8988T (cell line): ENCODE results near the gene PRR33.

Experiments used
- DNase-seq: peaks from one replicate; pipeline ENCODE4 v3.0.0; 2011

PRR33 gene

DNA sequence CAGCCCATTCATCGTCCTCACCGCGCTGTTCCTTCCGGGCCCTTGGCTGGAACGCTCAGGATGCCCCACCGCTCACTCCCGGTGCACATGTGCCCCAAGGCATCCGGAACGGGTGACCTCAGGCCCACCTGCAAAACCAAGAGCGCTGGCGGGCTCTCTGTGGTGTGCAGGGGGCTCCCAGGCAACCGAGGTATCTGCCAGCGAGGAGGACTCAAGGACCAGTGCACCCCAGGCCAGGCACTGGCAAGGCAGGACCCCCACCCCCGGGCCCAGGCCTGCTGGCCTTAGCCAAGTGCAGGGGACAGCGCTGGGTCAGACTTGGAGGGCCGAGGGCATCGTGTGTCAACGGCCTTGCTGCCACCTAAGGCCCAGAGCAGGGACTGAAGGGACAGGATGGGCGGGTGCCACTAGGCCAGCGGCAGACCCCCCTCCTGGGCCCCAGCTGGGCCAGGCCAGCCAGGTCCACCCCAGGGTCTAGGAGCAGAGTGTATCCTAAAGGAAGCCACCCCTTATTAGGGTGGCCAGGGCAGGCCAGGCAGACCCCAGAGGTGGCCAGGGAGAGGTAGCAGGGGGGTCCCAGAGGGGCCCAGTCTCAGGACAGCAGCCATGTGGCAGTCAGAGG, 36.3 kb upstream of the PRR33 start:
- DNase-seq: peak; percentile 31

DNA sequence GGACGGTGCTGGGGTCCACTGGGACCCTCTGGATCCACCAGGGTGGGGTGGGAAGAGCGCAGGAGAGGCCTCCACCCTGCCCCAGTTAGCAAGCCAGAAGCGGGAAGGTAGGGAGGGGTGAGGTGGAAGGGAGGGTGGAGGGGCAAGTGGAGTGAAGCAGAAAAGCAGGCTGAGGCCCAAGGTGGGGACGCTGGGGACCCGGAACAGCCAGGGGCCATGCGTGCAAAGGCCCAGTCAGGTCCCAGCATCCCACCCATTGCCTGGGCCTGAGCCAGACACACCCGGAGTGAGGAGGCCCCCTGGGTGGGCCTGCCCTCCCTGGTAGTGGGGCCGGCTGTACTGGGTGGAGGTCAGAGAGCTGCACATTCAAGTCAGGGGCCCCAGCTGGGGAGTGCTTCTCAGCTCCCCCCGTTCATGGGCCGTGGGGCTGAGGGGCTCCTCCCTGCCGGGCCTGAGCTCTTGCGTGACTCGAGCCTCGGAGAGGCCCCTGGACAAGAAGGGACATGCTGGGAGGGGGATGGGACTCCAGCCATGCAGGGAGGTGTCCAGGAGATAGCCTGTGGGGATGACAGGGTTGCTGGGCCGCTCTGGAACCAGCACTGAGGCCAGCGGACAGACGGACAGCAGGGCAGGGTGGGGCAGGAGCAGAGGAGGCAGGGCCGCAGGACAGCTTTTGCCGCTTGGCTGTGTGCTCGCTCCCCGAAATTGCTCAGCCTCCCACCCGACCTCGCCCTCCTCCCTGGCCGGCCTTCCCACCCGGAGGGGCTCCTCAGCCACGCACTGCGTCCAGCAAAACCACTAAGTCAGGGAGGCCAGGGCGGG, 35.5 kb upstream of the PRR33 start:
- peak; percentile 27 for DNase-seq

DNA sequence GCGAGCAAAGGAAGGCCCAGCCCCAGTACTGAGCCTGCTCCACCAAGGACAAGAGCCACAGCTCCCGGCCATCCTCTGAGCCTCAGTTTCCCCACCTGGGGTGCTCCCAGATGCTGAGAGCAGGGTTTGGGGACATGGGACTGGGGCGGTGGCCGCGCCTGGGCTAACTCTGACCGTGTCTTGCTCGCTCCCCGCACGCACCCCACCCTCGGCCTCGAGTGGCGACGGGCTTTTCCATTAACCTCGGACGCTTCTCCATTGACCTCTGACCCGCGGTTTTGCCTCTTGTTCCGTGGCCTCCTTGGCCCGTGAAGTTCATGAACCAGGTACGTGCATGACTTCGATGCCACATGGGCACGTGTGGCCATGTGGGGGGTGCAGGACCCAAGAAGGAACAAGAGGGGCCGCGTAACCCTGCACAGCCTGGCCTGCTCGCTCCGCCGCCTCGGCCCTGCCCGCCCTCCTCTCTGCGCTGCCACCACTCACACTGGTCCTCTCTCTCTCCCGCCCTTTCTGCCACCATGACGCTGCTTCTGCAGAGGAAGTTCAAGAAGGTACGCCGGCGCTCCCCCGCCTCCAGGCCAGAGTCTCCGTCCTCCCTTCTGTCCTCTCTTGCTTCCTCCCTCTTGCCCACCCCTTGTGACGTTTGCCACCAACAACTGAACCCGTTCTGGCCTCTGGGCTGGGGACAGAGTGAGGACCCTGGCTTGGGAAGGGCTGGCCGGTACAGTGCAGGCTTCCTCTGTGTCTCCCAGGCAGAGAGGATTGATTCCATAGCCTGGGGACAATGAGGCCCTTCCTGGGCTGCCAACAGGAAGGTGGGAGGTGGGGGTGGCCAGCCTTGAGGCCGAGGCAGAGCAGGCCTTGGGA, 34.7 kb upstream of the PRR33 start:
- no peak for DNase-seq

DNA sequence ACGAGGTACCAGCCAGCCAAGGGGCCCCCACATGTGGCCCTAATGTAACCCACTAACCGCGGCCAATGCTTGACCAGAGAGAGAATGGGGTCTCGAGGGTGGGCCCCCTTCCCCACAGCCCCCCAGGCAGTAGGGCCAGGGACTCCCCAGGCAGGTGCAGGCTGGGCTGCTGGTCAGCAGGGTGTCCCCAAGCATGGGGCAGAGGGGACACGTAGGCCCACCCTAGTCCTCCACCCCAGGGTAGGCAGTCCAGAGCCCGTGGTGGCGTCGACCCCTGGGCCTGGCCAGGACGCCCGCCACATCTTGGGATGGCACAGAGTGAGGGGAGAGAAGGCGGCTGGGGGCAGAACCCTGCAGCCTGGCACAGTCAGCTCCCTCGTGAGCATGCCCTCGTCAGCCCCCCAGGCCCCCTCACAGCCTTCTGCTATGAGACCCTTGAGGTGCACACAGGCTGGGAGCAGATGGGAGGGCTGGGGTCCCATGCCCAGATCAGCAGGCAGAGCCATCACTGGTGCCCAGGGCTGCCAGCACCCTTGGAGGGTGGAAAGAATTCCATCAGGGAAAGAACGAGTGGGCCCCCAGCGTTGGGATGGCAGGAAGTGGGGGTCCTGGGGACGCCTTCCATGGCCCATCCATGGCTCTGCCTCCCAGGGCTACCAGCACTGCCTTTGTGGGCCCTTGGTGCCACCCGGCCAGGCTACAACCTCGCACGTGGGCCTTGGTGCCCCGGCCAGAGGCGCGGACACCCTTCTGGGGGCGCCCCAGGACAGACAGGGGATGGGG, 33.9 kb upstream of the PRR33 start:
- no peak for DNase-seq

DNA sequence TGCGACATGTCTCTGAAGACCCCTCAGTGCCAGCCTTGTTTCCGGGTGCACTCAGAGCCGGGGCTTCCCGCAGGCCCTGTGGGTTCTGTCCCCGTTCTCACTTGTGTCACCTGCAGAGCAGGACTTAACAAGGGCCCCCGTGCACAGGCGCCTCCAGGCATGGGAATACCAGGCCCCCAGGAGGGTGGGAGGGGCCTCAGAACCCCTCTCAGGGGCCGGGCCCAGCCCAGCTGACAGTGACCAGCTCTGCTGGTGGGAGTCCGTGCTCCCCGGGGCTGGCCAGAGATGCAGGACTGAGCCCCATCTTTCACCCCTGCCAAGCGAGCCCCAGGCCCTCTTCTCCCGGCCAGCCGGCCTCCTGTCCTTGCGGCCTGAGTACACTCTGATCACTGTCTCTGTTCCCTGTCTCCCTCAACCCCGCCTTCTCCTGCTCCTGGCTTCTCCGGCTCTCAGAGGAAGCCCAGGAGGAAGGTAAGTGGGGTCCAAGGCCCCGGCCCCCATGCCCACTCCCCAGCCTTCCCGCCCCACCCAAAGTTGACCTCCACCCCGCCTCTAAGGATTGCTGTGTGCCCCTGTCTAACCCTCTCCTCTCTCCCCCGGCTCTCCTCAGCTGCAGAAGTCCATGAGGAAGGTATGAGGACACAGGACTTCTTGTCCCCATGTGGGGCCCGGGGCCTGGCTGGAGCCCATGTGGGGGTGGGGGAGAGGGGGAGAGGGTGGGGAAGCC, 33.1 kb upstream of the PRR33 start:
- DNase-seq: no peak

DNA sequence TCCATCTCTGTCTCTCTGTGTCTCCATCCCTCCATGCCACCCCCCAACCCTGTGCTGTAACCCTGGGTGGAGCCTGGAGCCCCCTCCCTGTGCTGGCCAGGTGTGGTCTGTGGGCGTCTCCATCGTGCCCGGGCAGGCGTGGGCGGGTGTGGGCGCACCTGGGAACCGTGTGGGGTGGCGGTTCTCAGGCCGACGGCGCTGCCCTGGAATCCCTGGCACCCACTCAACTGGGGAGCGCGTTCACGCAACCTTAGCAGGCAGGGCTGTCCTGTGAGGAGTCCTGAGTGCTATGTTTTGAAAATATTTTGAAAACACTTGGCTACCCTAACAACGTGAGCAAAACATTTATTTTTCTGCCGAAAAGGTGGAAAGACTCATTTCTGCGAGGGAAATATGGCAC, 32.5 kb upstream of the PRR33 start:
- DNase-seq: no peak

DNA sequence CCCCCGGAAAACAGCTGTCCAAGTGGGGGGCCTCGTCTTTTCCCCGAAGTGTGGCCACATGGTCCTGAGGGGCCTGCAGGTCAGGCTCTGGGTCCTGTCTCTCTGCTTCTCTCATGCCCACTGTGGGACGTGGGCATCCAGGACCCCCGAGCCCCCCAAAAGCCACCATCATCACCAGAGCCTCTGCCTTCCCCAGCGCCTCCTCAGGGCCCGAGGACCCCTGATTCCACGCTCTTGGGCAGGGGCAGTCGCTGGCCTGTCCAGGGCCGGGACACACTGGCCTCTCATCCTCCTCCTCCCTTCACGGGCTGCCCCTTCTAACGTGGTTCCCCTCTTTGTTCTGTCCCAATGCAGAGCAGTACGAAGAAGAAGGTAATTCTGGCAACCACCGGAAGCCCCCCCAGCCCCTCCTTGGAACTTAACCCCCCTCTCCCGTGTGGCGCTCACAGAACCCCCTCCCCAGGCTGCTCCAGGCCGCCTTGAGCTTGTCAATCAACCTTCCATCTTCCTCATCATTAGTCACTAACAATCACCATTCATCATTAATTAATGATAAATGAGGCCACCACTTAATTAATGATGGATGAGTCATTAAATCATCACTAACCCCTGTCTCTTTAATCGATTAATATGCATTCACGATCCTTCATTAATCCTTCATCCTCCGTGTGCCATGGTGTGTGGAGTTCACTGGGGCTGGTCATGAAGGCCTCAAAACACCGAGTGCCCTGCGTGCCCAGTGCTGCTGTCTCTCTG, 31.7 kb upstream of the PRR33 start:
- DNase-seq: no peak

DNA sequence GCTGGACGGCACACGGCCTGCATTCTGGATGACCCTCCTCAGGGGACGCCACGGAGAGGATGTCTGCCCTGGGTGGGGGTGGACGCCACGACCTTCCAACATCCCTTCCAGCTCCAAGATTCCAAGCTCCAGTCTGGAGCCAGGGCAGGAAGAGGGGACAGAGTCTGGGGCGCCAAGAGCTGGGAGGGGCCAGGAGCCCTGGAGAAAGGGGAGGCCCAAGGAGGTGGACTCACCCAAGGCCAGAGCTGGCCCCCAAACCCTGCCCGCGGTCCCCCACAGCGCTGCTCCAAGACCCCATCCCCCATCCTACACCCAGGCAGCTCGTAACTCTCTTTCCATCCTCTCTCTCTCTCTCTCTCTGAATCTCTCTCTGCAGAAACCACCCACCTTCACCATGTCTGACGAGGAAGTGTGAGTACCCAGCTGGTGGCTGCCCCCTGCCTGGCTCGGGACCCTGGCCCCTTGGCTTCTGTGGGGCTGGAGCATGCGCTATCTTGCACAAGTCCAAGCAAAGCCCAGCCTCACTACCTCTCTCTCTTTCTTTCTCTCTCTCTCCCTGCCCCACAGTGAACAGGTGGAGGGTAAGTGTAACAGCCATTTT, 30.9 kb upstream of the PRR33 start:
- DNase-seq: peak; percentile 31

DNA sequence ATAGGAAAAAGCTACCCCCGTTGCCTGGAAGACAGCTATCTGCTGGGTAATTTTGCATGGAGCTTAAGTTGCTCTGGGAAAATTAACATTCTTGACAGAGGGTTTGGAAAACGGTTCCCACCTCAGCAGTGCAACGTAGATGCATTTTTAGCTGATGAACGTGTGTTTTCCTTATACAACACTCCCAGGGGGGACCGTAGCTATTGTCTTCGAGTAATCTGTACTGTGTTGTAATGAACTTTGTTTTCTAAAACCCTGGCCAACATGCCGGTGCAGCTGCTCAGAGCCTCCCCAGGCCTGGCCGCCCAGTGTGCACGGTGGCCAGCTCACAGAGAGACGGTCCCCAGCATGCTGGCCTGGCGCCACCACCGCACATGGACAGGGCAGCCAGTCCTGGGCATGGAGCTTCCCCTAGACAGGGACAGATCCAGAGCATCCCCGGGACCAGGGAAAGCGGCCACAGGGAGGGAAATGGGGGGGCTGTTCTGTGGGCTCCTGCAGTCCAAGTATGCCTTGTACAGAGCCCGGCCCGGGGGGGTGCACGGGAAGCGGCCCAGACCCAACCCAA, 30.0 kb upstream of the PRR33 start:
- peak; percentile 48 for DNase-seq

DNA sequence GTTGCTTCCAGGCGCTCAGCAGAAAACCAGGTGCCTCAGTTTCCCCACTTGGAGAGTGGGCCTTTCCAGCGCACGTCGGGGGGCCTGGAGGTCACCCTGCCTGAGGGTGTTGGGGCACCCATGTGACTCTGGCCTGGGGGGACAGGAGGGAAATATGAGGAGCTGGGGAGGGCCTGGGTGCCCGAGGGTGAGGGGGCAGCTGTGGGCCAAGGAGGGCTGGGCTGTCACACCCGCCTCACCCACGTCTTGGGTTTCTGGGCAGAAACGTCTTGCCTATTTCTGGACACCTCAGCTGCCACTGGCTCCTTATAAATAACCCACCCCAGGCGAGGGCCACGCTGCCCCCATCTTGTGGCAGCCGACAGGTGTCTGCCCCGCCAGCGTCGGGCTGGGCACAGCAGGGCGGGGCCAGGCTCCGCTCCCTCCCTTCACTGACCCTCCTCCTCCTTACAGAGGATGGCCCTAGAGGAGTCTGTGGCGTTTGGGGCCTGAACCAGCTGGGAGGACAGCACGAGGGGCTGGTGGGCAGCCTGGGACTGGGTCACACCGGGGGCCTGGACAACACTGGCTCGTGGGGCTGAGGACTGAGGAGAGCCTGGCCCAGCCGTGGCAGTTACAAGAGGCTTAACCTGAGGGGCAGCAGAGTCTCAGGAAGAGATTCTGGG, 29.3 kb upstream of the PRR33 start:
- DNase-seq: peak; percentile 54

DNA sequence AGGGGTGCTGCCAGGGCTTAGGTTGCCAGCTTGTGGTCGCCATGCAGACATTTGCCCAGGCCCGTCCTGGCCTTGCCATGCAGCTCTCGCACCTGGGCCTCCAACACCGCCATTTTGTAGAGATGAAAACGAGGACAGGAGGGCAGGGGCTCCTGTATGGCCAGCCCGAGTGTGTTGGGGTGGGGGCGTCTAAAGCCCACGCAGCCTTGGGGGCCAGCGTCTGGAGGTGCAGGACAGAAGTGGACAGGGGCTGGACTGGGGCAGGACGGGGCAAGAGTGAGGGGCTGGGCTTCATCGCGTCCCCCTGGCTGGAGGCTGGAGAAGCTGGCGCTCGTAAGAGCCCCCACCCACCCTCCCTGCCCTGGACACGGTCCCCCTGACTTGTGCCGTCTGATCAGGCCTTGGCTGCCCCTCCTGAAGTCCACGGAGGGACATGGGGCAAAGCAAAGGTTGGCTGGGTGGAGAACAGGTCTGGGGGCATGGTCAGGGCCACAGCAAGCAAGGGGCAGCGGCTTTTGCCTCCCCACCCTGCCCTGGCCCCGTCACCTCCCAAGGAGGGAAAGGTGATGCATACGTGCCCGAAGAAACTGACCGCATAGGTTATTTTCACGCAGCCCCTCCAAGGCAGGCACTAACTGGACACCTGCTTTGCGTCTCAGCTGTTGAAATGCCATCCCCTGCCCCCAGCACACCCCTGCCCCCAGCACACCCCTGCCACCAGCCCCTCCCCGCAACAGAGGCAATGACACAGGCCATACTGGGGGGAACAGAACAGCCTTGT, 28.6 kb upstream of the PRR33 start:
- DNase-seq: no peak

DNA sequence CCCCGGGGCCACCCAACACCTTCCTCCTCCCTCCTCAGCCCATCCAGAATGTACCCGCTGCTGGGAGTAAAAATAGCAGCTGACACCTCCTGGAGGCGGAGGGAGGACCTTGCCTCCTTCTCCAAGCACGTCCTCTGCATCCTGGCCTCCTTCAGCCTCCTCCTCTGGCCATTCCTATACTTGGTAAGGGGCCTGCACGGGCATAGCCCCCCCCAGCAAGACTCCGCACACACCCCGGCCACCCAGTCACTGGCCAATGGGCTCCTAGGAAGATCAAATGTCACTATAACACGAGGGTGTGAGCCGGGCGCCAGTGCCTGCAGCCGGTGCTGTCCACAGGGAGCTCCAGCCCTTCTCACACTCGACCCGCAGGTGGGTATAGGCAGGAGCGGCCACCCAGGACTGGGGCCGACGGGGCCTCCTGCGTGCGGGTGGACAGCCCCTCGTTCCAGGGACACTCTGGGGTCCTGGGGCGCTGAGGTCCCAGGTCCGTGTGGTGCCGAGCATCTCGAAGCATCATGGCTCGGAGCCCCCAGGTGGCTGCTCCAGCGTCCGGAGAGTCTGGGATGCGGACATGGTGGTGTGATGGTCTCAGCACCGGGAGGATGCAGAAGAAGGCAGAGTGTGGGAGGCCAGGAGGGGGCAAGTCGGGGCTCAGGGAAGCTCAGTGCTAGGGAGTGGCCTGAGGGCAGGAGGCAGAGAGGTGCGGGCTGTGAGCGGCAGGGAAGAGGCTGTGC, 27.9 kb upstream of the PRR33 start, which contains the start of gene TNNT3:
TSS of gene TNNT3 (plus strand) at position 313 of the 737 bp plus-strand sequence. CDS start 3,172 bp downstream, outside the sequence.
- peak; percentile 77 for DNase-seq

DNA sequence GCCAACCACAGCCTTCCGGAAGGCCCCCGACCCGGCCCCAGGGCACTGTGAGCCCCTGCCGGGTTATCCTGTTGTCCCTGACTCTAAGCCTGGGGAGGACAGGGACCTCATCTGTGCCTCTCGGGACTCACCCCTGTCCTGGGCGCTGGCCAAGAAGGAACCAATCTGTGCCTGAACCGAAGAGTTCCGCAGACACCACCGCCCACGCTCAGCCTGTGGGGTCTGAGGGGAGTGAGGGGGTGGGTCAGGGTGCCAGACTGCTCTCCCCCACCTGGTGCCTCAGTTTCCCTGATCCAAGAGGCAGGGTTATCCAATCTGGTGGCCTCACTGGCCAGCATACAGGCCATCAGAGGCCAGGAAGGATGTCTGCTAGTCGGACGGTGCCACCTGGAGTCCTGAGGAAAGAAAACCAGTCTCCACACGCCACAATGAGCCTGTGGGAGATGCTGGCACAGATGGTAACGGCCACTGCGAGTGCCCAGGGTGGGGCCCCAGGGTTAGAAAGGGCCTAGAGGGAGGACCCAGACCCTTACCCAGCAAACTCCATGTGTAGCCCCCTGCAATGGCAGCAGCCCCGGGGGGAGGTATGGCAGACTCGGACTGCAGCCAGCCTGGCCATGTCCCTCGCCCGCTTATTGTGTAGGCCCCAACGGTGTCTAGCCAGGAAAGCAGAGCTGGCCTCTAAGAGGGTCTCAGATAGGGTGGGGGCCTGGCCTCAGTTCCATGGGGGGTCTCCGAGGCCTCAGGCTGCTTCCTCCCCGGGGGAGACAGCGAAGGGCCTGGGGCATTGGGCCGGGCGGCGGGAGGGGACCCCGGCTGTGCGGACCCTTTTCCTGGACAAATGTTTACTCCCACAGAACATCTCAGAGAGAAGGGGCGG, 27.0 kb upstream of the PRR33 start:
- peak; percentile 70 for DNase-seq

DNA sequence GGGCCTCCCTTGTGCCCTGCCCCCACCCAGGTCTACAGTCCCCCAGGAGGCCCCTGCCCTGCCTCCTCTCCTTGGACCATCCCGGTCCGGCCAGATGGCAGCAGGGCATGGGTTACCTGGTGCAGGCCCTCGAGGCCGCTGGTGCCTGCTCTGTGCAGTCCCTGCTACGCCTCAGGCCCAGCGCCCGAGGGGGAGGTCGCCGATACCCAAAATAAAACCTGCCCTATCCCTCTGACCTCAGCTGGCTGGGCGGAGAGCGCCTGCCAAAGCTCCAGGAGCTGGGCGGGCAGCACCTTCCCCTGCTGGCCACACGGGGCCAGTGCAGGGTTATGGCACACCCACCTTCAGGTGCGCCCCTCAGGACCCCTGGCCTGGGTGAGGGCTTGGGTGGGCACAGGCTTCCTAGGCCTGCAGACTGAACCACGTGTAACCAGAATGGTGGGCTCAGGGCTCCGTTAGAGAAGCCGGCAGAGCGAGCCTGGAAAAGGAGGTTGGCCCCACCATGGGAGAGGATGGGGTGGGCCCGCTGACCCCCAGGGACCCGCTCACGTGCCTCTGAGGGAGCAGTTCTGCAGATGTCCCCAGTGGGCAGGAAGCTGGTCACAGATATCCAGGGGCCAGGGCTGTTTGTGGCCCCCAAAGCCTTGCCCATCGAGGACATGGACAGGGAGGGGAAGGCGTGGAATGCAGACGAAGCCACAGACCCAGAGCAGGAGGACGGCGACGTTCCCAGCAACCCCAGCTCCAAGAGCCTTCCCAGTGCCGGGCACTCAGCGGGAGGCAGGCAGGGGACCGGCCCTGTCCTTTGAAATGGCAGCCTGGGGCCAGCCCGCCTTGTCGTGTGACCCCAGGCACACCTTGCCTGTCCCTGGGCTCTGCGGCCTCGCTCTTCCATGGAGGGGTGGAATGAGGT, 26.1 kb upstream of the PRR33 start:
- DNase-seq: peak; percentile 84

DNA sequence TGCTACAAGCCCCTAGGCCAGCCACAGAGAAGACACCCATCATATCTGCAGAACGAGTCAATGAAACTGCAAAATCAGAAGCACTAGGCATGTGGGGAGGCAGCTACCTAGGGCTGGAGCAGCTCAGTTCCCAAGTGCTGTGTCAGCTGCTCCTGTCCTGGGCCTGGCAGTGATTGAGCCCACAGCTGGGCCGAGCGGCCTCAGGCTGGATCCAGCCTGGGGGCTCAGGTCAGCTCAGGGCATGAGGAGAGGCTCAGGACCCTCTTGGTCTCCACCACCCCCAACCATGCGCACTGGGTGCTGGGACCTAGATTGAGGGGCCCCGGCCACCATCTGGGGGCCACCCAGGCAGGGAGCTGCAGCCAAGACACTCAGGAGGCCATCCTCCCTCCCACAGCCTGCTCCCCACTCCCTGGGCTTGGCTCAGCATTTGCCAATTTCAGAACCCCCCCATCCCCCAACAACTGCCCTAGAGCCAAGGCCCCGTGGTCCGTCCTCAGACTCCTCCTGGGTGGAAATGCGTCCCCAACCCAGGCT, 25.4 kb upstream of the PRR33 start:
- peak; percentile 33 for DNase-seq
